Fibroblast of skin of left biceps (primary cell): ENCODE measurements around the gene OTUB2.

Experiments
- DNase-seq, 2 experiments: peaks; one replicate each; pipeline ENCODE4 v3.0.0-alpha.2; 2013; ENCODE audit warnings: low read depth in 2 of 2

Gene OTUB2

GRCh38 chr14:93997082-93997481 is 29.1 kb upstream of the OTUB2 start, which contains the start of gene CCDC197:
Gene CCDC197, plus strand, starts transcription at chr14:93997301. Its CDS starts 831 bp downstream, at chr14:93998132.
- no peak for DNase-seq

GRCh38 chr14:93997916-93998870 is 27.9 kb upstream of the OTUB2 start:
- DNase-seq = no peak

GRCh38 chr14:93998871-93999403 is 27.2 kb upstream of the OTUB2 start:
- DNase-seq = no peak

- DNase-seq = no peak
Observed at GRCh38 chr14:93999573-93999972, 26.6 kb upstream of the OTUB2 start.

GRCh38 chr14:94000267-94000666 is 25.9 kb upstream of the OTUB2 start:
- DNase-seq = no peak

- DNase-seq = no peak
Observed at GRCh38 chr14:94001016-94001415, 25.1 kb upstream of the OTUB2 start.

- DNase-seq = peak in 1 of 2 experiments; percentile 22
Observed at GRCh38 chr14:94001501-94002396, 24.4 kb upstream of the OTUB2 start.

GRCh38 chr14:94003397-94003796 is 22.7 kb upstream of the OTUB2 start:
- no peak for DNase-seq

- DNase-seq = no peak
Observed at GRCh38 chr14:94004015-94004414, 22.1 kb upstream of the OTUB2 start.

GRCh38 chr14:94005324-94006073 is 20.6 kb upstream of the OTUB2 start:
- DNase-seq = no peak

GRCh38 chr14:94008234-94008633 is 17.9 kb upstream of the OTUB2 start:
- no peak for DNase-seq

- DNase-seq = peak in 1 of 2 experiments; percentile 14
Observed at GRCh38 chr14:94009767-94010166, 16.4 kb upstream of the OTUB2 start.

- no peak for DNase-seq
Observed at GRCh38 chr14:94010625-94011024, 15.5 kb upstream of the OTUB2 start.

- DNase-seq = no peak
Observed at GRCh38 chr14:94011795-94012194, 14.3 kb upstream of the OTUB2 start.

GRCh38 chr14:94014382-94014781 is 11.8 kb upstream of the OTUB2 start:
- DNase-seq = no peak

GRCh38 chr14:94015223-94015622 is 10.9 kb upstream of the OTUB2 start:
- no peak for DNase-seq

GRCh38 chr14:94016446-94016976 is 9.6 kb upstream of the OTUB2 start:
- no peak for DNase-seq

- no peak for DNase-seq
Observed at GRCh38 chr14:94018308-94018707, 7.8 kb upstream of the OTUB2 start.

- no peak for DNase-seq
Observed at GRCh38 chr14:94019329-94019728, 6.8 kb upstream of the OTUB2 start.

GRCh38 chr14:94020267-94020666 is 5.9 kb upstream of the OTUB2 start:
- DNase-seq = no peak

- no peak for DNase-seq
Observed at GRCh38 chr14:94021001-94021400, 5.1 kb upstream of the OTUB2 start.
